GM23248 (cell line): ENCODE results near the gene TRAP1. TPM values are rescaled to one million over a fixed set of nuclear protein-coding genes. Genes with fewer than 3 reads are reported as not detected.

Experiments
- DNase-seq: peaks from one replicate; pipeline ENCODE4 v3.0.0-alpha.2; 2015
- H2AFZ ChIP-seq: fragments of 200-600 bp; sonication (generic); 2 replicates; pipeline ENCODE4 v1.6.1; 2016; ENCODE audit warnings: antibody characterized with exemption
- H3F3A ChIP-seq: fragments of 200-600 bp; sonication (generic); 2 replicates; pipeline ENCODE4 v1.6.1; 2016; ENCODE audit warnings: mild to moderate bottlenecking, antibody characterized with exemption, mixed run types; ENCODE audit not compliant: insufficient read depth
- H3K27ac ChIP-seq: fragments of 200-600 bp; sonication (generic); 2 replicates; pipeline ENCODE4 v1.5.1; 2016; ENCODE audit warnings: mild to moderate bottlenecking
- H3K27me3 ChIP-seq: fragments of 200-600 bp; sonication (generic); replicated peaks from 2 replicates; pipeline ENCODE4 v1.6.1; 2016; ENCODE audit warnings: mild to moderate bottlenecking; ENCODE audit not compliant: insufficient read depth
- H3K36me3 ChIP-seq: fragments of 200-600 bp; sonication (generic); 2 replicates; pipeline ENCODE4 v1.6.1; 2016; ENCODE audit warnings: low read depth, mild to moderate bottlenecking
- H3K4me1 ChIP-seq: fragments of 200-600 bp; sonication (generic); 2 replicates; pipeline ENCODE4 v1.6.1; 2016; ENCODE audit warnings: mild to moderate bottlenecking; ENCODE audit not compliant: insufficient read depth
- H3K4me2 ChIP-seq: fragments of 200-600 bp; sonication (generic); one replicate; pipeline ENCODE4 v1.6.1; 2016; ENCODE audit warnings: mild to moderate bottlenecking; ENCODE audit not compliant: unreplicated experiment
- H3K4me3 ChIP-seq: fragments of 200-600 bp; sonication (generic); 2 replicates; pipeline ENCODE4 v1.5.1; 2016; ENCODE audit warnings: mild to moderate bottlenecking
- H3K79me2 ChIP-seq: fragments of 200-600 bp; sonication (generic); 2 replicates; pipeline ENCODE4 v1.6.1; 2016; ENCODE audit warnings: mild to moderate bottlenecking; ENCODE audit not compliant: insufficient read depth
- H3K9ac ChIP-seq: fragments of 200-600 bp; sonication (generic); 2 replicates; pipeline ENCODE4 v1.6.1; 2016; ENCODE audit warnings: mild to moderate bottlenecking
- H3K9me2 ChIP-seq: fragments of 200-600 bp; sonication (generic); 2 replicates; pipeline ENCODE4 v1.6.1; 2016; ENCODE audit warnings: mixed run types, mild to moderate bottlenecking, moderate library complexity; ENCODE audit not compliant: insufficient read depth
- H3K9me3 ChIP-seq: fragments of 200-600 bp; sonication (generic); one replicate; pipeline ENCODE4 v1.6.1; 2017; ENCODE audit warnings: low read depth
- H4K20me1 ChIP-seq: fragments of 200-600 bp; sonication (generic); 2 replicates; pipeline ENCODE4 v1.6.0; 2016; ENCODE audit not compliant: insufficient read depth
- EZH2 ChIP-seq: fragments of 200-600 bp; sonication (generic); IDR thresholded peaks from 2 replicates; pipeline ENCODE4 v1.6.1; 2018; ENCODE audit warnings: antibody characterized with exemption, mild to moderate bottlenecking; ENCODE audit not compliant: insufficient read depth, poor library complexity, severe bottlenecking
- EZH2phosphoT487 ChIP-seq: fragments of 200-600 bp; sonication (generic); IDR thresholded peaks from 2 replicates; pipeline ENCODE4 v1.6.1; 2018; ENCODE audit warnings: antibody characterized with exemption, moderate library complexity, mild to moderate bottlenecking, low read depth; ENCODE audit not compliant: insufficient read depth
- WGBS, 2 experiments: methylation state at CpG; one replicate each; pipeline ENCODE4 v1.1.6; 2015 to 2017; ENCODE audit warnings: low lambda C conversion rate in 2 of 2, low coverage in 1 of 2; ENCODE audit errors: missing lambda C conversion rate in 2 of 2; 5-methylcytosine and 5-hydroxymethylcytosine counted together
- in situ Hi-C: fragments of 300-500 bp; cut with MboI; formaldehyde crosslinking; loops from 2 replicates; pipeline ENCODE4 v1.15.0; 2020
- polyA plus RNA-seq: library from polyadenylated mRNA; unstranded; fragments of >200 nt; fragmentation: Nextera tagmentation; extraction: Ambion mirVana; gene quantifications from 2 replicates; pipeline ENCODE4 v1.2.1, GENCODE V29; 2016
- total RNA-seq: library from RNA; depleted of rRNA; stranded (reverse); fragments of >200 nt; shearing (Covaris generic); gene quantifications from 2 replicates; pipeline ENCODE4 v1.2.3, GENCODE V29; 2014

TRAP1 gene
- total and polyA plus RNA-seq, 2 experiments from 2014 or later: 56.6 to 73.4 TPM

GRCh38 chr16:3694051-3694450, 23.3 kb downstream of the TRAP1 start:
- H2AFZ ChIP-seq: no peak overlapping the region
- H3K9me2 ChIP-seq: no peaks in the 10 kb centered on the region
- H3K9me3 ChIP-seq: no peaks in the 10 kb centered on the region
- 86 to 91% methylated on average over 9 of the region's 9 CpGs for WGBS, 2 experiments
- no peak overlapping the region for H3K4me2 ChIP-seq
- no peaks in the 10 kb centered on the region for H3K36me3 ChIP-seq
- in situ Hi-C loops: no loop called here
- H3K27me3 ChIP-seq: no peaks in the 10 kb centered on the region
- peaks cover 14% of the 10 kb centered on the region for H3K4me1 ChIP-seq
- peaks cover 43% of the 10 kb centered on the region for H3K79me2 ChIP-seq
- H3K9ac ChIP-seq: no peak overlapping the region
- TF ChIP-seq EZH2phosphoT487: no peak
- TF ChIP-seq EZH2: no peak
- no peak for DNase-seq
- no peak overlapping the region for H3K4me3 ChIP-seq
- H3F3A ChIP-seq: 0 out of 2 replicates have a peak, but pooled peaks cover 13% of the 10 kb centered on the region
- no peak overlapping the region for H3K27ac ChIP-seq
- H4K20me1 ChIP-seq: no peaks in the 10 kb centered on the region

- peaks cover 24% of the 10 kb centered on the region; the same call in 1 of the 2 replicates for H3K79me2 ChIP-seq
- no peak overlapping the region for H3K4me3 ChIP-seq
- H3K9me3 ChIP-seq: no peaks in the 10 kb centered on the region
- H3F3A ChIP-seq: 0 out of 2 replicates have a peak, but pooled peaks cover 8% of the 10 kb centered on the region
- H3K9me2 ChIP-seq: no peaks in the 10 kb centered on the region
- no peaks in the 10 kb centered on the region for H4K20me1 ChIP-seq
- 50 to 51% methylated on average over 11 to 12 of the region's 12 CpGs for WGBS, 2 experiments
- H3K36me3 ChIP-seq: peaks cover 11% of the 10 kb centered on the region; the same call in 1 of the 2 replicates
- H2AFZ ChIP-seq: peak overlapping the region; percentile 93
- peak overlapping the region; percentile 70; the same call in 1 of the 2 replicates for H3K27ac ChIP-seq
- peak overlapping the region; percentile 80 for H3K9ac ChIP-seq
- H3K27me3 ChIP-seq: no peaks in the 10 kb centered on the region
- peak; percentile 13 for DNase-seq
- H3K4me2 ChIP-seq: no peak overlapping the region
- H3K4me1 ChIP-seq: peaks cover 14% of the 10 kb centered on the region
- TF ChIP-seq EZH2 (no peak), EZH2phosphoT487 (no peak)
- in situ Hi-C loops: no loop called here
These were observed 25.6 kb downstream of the TRAP1 start for GRCh38 chr16:3691761-3692160.

DNA sequence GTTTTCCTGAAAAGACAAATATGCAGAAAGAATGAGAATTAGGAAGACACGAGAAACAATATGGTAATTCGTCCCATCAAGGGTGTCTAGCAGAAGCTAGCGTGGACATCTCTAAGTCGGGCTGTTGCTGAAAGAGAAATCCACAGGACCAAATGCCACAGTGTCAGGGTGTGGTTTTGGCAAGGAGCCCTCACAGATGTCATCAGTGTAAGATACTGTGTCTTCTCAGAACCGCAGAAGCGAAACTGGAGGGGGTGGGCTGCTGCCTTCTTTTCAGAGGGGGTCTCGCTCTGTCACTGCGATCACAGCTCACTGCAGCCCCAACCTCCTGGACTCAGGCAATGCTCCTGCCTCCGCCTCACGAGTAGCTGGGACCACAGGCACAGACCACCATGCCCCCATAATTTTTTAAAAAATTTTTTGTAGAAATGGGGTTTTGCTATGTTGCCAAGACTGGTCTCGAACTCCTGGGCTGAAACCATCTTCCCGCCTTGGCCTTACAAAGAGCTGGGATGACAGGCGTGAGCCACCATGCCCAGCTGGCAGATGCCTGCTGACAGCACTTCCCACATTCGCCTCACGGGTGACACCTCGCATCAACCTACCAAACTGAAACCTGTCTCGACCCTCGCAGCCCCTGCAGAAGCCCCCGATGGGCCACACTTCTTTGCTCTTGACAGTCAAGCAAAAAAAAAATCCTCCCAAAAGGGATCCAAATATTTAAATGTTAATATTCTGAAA, 26.2 kb downstream of the TRAP1 start:
- peak; percentile 64 for DNase-seq

GRCh38 chr16:3690470-3690928, 26.8 kb downstream of the TRAP1 start:
- H3K27me3 ChIP-seq: no peaks in the 10 kb centered on the region
- H3K9me3 ChIP-seq: no peaks in the 10 kb centered on the region
- peaks cover 14% of the 10 kb centered on the region for H3K4me1 ChIP-seq
- H3K9ac ChIP-seq: peak overlapping the region; percentile 80
- H4K20me1 ChIP-seq: no peaks in the 10 kb centered on the region
- 0 out of 2 replicates have a peak, but pooled peaks cover 8% of the 10 kb centered on the region for H3F3A ChIP-seq
- WGBS, 2 experiments: 1 to 2% methylated on average over 18 of the region's 18 CpGs
- H3K9me2 ChIP-seq: no peaks in the 10 kb centered on the region
- peaks cover 19% of the 10 kb centered on the region; the same call in 1 of the 2 replicates for H3K79me2 ChIP-seq
- peak overlapping the region; percentile 68 for H3K4me3 ChIP-seq
- H3K4me2 ChIP-seq: peak overlapping the region; percentile 99
- no peak for TF ChIP-seq EZH2
- TF ChIP-seq EZH2phosphoT487: no peak
- peak; percentile 96 for DNase-seq
- H3K27ac ChIP-seq: peak overlapping the region; percentile 70
- peak overlapping the region; percentile 93 for H2AFZ ChIP-seq
- H3K36me3 ChIP-seq: peaks cover 11% of the 10 kb centered on the region; the same call in 1 of the 2 replicates
- in situ Hi-C loops: no loop called here

More for the DNA sequence above, 26.2 kb downstream of the TRAP1 start:
- H3K4me2 ChIP-seq: peak overlapping the region; percentile 99
- peak overlapping the region; percentile 68 for H3K4me3 ChIP-seq
- H3K4me1 ChIP-seq: peaks cover 14% of the 10 kb centered on the region
- TF ChIP-seq EZH2phosphoT487: no peak
- no peak for TF ChIP-seq EZH2
- H2AFZ ChIP-seq: peak overlapping the region; percentile 93
- H3K36me3 ChIP-seq: peaks cover 11% of the 10 kb centered on the region; the same call in 1 of the 2 replicates
- 12 to 15% methylated on average over 19 of the region's 19 CpGs for WGBS, 2 experiments
- in situ Hi-C loops: no loop called here
- 0 out of 2 replicates have a peak, but pooled peaks cover 8% of the 10 kb centered on the region for H3F3A ChIP-seq
- peak overlapping the region; percentile 70 for H3K27ac ChIP-seq
- no peaks in the 10 kb centered on the region for H3K9me2 ChIP-seq
- H3K9ac ChIP-seq: peak overlapping the region; percentile 80
- no peaks in the 10 kb centered on the region for H3K27me3 ChIP-seq
- H3K9me3 ChIP-seq: no peaks in the 10 kb centered on the region
- peaks cover 22% of the 10 kb centered on the region; the same call in 1 of the 2 replicates for H3K79me2 ChIP-seq
- H4K20me1 ChIP-seq: no peaks in the 10 kb centered on the region
